ENCODE measurements around the gene NUP88.

The NUP88 gene

GRCh38 chr17:5405400-5405799, 14.1 kb downstream of the NUP88 start:
- no peak for TF ChIP-seq POLR2AphosphoS5 (IDR thresholded peaks at IDR 0.05; ENCODE audit: low read depth, low read length)
- no peak for TF ChIP-seq FOXP2 (optimal IDR thresholded peaks at IDR 0.05; ENCODE audit: borderline replicate concordance, extremely low read depth, extremely low read length, insufficient read depth)
- TF ChIP-seq SIN3A (IDR thresholded peaks at IDR 0.05; ENCODE audit: borderline replicate concordance, insufficient read depth, low read length), result no peak
- no peak for TF ChIP-seq TAF1 (IDR thresholded peaks at IDR 0.05; ENCODE audit: borderline replicate concordance, insufficient read depth, low read length)
- no peak for TF ChIP-seq REST (IDR thresholded peaks at IDR 0.05; ENCODE audit: insufficient read depth in 1 of 2, low read depth in 2 of 2, low read length in 2 of 2)

GRCh38 chr17:5399767-5400166, 19.7 kb downstream of the NUP88 start:
- TF ChIP-seq TAF1 (IDR thresholded peaks at IDR 0.05; ENCODE audit: borderline replicate concordance, insufficient read depth, low read length) (no peak), SIN3A (IDR thresholded peaks at IDR 0.05; ENCODE audit: borderline replicate concordance, insufficient read depth, low read length) (no peak), FOXP2 (optimal IDR thresholded peaks at IDR 0.05; ENCODE audit: borderline replicate concordance, extremely low read depth, extremely low read length, insufficient read depth) (no peak)

GRCh38 chr17:5396612-5397011, 22.9 kb downstream of the NUP88 start:
- no peak for TF ChIP-seq POLR2AphosphoS5 (IDR thresholded peaks at IDR 0.05; ENCODE audit: low read depth, low read length)
- no peak for TF ChIP-seq SIN3A (IDR thresholded peaks at IDR 0.05; ENCODE audit: borderline replicate concordance, insufficient read depth, low read length)
- no peak for TF ChIP-seq REST (IDR thresholded peaks at IDR 0.05; ENCODE audit: insufficient read depth in 1 of 2, low read depth in 2 of 2, low read length in 2 of 2)
- no peak for TF ChIP-seq FOXP2 (optimal IDR thresholded peaks at IDR 0.05; ENCODE audit: borderline replicate concordance, extremely low read depth, extremely low read length, insufficient read depth)
- TF ChIP-seq TAF1 (IDR thresholded peaks at IDR 0.05; ENCODE audit: borderline replicate concordance, insufficient read depth, low read length), result no peak

GRCh38 chr17:5391678-5392077, 27.8 kb downstream of the NUP88 start:
- TF ChIP-seq TAF1 (IDR thresholded peaks at IDR 0.05; ENCODE audit: borderline replicate concordance, insufficient read depth, low read length) (no peak), SIN3A (IDR thresholded peaks at IDR 0.05; ENCODE audit: borderline replicate concordance, insufficient read depth, low read length) (no peak)

GRCh38 chr17:5381542-5381941, 37.9 kb downstream of the NUP88 start:
- TF ChIP-seq POLR2AphosphoS5 (IDR thresholded peaks at IDR 0.05; ENCODE audit: low read depth, low read length), result no peak; the same call in 1 of the 2 replicates
- no peak for TF ChIP-seq TAF1 (IDR thresholded peaks at IDR 0.05; ENCODE audit: borderline replicate concordance, insufficient read depth, low read length)
- no peak for TF ChIP-seq SIN3A (IDR thresholded peaks at IDR 0.05; ENCODE audit: borderline replicate concordance, insufficient read depth, low read length)
- TF ChIP-seq REST (IDR thresholded peaks at IDR 0.05; ENCODE audit: insufficient read depth in 1 of 2, low read depth in 2 of 2, low read length in 2 of 2), result no peak

- peak; percentile 63 for TF ChIP-seq POLR2AphosphoS5 (IDR thresholded peaks at IDR 0.05; ENCODE audit: low read depth, low read length)
- TF ChIP-seq TAF1 (IDR thresholded peaks at IDR 0.05; ENCODE audit: borderline replicate concordance, insufficient read depth, low read length), result no peak
Measured at GRCh38 chr17:5380491-5381135, 38.8 kb downstream of the NUP88 start.

Measured in PFSK-1 (cell line).